SIG-M5 (cell line): ENCODE results near the gene AHCYL2.
"Not testable (repeated sequence)": the region's sequence is repeated elsewhere in the genome, so short reads cannot be mapped to it uniquely, and the experiment has no call there.

ENCODE experiments used
- DNase-seq: peaks from one replicate; lab custom pipeline; 2025; lab: John Stamatoyannopoulos, UW

Gene AHCYL2

GRCh38 chr7:129244220-129244619 is 19.4 kb downstream of the AHCYL2 start:
- DNase-seq = no peak

- DNase-seq = no peak
Measured at GRCh38 chr7:129245533-129245932, 20.7 kb downstream of the AHCYL2 start.

GRCh38 chr7:129247087-129247486 is 22.3 kb downstream of the AHCYL2 start:
- DNase-seq = no peak

- no peak for DNase-seq
Measured at GRCh38 chr7:129252128-129252527, 27.3 kb downstream of the AHCYL2 start.

- not testable (repeated sequence) for DNase-seq
Measured at GRCh38 chr7:129252603-129253002, 27.8 kb downstream of the AHCYL2 start.

GRCh38 chr7:129255800-129256199 is 31.0 kb downstream of the AHCYL2 start:
- no peak for DNase-seq

- no peak for DNase-seq
Measured at GRCh38 chr7:129256221-129256620, 31.4 kb downstream of the AHCYL2 start.

- DNase-seq = no peak
Measured at GRCh38 chr7:129257168-129257567, 32.3 kb downstream of the AHCYL2 start.

GRCh38 chr7:129258649-129259389 is 34.0 kb downstream of the AHCYL2 start:
- DNase-seq = no peak

- no peak for DNase-seq
Measured at GRCh38 chr7:129262324-129262723, 37.5 kb downstream of the AHCYL2 start.

- DNase-seq = no peak
Measured at GRCh38 chr7:129263168-129263567, 38.3 kb downstream of the AHCYL2 start.

- DNase-seq = no peak
Measured at GRCh38 chr7:129264534-129264933, 39.7 kb downstream of the AHCYL2 start.

GRCh38 chr7:129265328-129265727 is 40.5 kb downstream of the AHCYL2 start:
- no peak for DNase-seq

- no peak for DNase-seq
Measured at GRCh38 chr7:129266181-129266580, 41.4 kb downstream of the AHCYL2 start.

GRCh38 chr7:129270077-129270476 is 45.2 kb downstream of the AHCYL2 start:
- no peak for DNase-seq

GRCh38 chr7:129271500-129272355 is 46.9 kb downstream of the AHCYL2 start:
- no peak for DNase-seq

- DNase-seq = no peak
Measured at GRCh38 chr7:129273936-129274335, 49.1 kb downstream of the AHCYL2 start.

GRCh38 chr7:129277629-129278028 is 52.8 kb downstream of the AHCYL2 start:
- DNase-seq = no peak

- DNase-seq = no peak
Measured at GRCh38 chr7:129278688-129279087, 53.9 kb downstream of the AHCYL2 start.

- DNase-seq = no peak
Measured at GRCh38 chr7:129279757-129280156, 54.9 kb downstream of the AHCYL2 start.

- DNase-seq = no peak
Measured at GRCh38 chr7:129281163-129281562, 56.3 kb downstream of the AHCYL2 start.

GRCh38 chr7:129282865-129283264 is 58.0 kb downstream of the AHCYL2 start:
- DNase-seq = no peak

- no peak for DNase-seq
Measured at GRCh38 chr7:129283936-129284335, 59.1 kb downstream of the AHCYL2 start.
